Naive thymus-derived CD8-positive, alpha-beta T cell (primary cell): ENCODE measurements around the gene MTSS2. TPM values are rescaled to one million over a fixed set of nuclear protein-coding genes. Genes with fewer than 3 reads are reported as not detected.

Experiments used
- polyA plus RNA-seq, 3 donors: library from polyadenylated mRNA; unstranded; fragments of 300-500 nt; fragmentation: Illumina TruSeq; gene quantifications; one replicate each; pipeline ENCODE4 v1.2.3, GENCODE V29; 2021
- total RNA-seq, 8 experiments: library from RNA in 2 of 8; stranded (reverse) in 2 of 8; gene quantifications; one replicate each; pipeline ENCODE4 v1.2.3 and lab custom pipeline; 2021 to 2026

Gene MTSS2
- total and polyA plus RNA-seq, 5 experiments from 2014 or later: 0.28 to 26.8 (median 23.3) TPM; not detected in 2

Other genes starting within 250 kb of the MTSS2 start
- 10 to 100 TPM; 30.5 to 31.9 TPM for gene ST3GAL2, start 247.0 kb downstream of the MTSS2 start, total RNA-seq
- gene ST3GAL2, start 247.0 kb downstream of the MTSS2 start, polyA plus RNA-seq: 10 to 100 TPM; 14.6 to 23.4 (median 16.5) TPM
- 10 to 100 TPM; 35.2 to 39.7 TPM for gene FCSK, start 231.5 kb downstream of the MTSS2 start, total RNA-seq
- 1 to 10 TPM; 4.5 to 9.6 (median 9.3) TPM for gene FCSK, start 231.5 kb downstream of the MTSS2 start, polyA plus RNA-seq
- gene COG4, start 162.5 kb downstream of the MTSS2 start, total RNA-seq: 10 to 100 TPM; 57.4 to 57.6 TPM
- gene COG4, start 162.5 kb downstream of the MTSS2 start, polyA plus RNA-seq: 10 to 100 TPM; 52.4 to 58.6 (median 52.8) TPM
- 100 to 1,000 TPM; 270 to 277 TPM for gene SF3B3, start 162.2 kb downstream of the MTSS2 start, total RNA-seq
- gene SF3B3, start 162.2 kb downstream of the MTSS2 start, polyA plus RNA-seq: 100 to 1,000 TPM in 2 of 3 donors, 10 to 100 TPM in 1; 85.9 to 120 (median 104) TPM
- under 1 TPM in 1 of 2 experiments, not detected in 1; 0.36 TPM for gene IL34, start 39.5 kb downstream of the MTSS2 start, total RNA-seq
- not detected for gene IL34, start 39.5 kb downstream of the MTSS2 start, polyA plus RNA-seq
- gene VAC14, start 115.1 kb upstream of the MTSS2 start, total RNA-seq: 10 to 100 TPM; 41.4 to 44.9 TPM
- gene VAC14, start 115.1 kb upstream of the MTSS2 start, polyA plus RNA-seq: 10 to 100 TPM; 27.2 to 50.7 (median 31.5) TPM